ENCODE measurements around the gene PLEKHB2. TPM values are rescaled to one million over a fixed set of nuclear protein-coding genes. Genes with fewer than 3 reads are reported as not detected.
"Not testable (repeated sequence)": the region's sequence is repeated elsewhere in the genome, so short reads cannot be mapped to it uniquely, and the experiment has no call there.

The PLEKHB2 gene
- total RNA-seq, 2 donors from 2014 or later, result 128 to 141 TPM

- H3K36me3 ChIP-seq, result peaks cover 13% of the 10 kb centered on the region
- TF ChIP-seq, protein P1, sequence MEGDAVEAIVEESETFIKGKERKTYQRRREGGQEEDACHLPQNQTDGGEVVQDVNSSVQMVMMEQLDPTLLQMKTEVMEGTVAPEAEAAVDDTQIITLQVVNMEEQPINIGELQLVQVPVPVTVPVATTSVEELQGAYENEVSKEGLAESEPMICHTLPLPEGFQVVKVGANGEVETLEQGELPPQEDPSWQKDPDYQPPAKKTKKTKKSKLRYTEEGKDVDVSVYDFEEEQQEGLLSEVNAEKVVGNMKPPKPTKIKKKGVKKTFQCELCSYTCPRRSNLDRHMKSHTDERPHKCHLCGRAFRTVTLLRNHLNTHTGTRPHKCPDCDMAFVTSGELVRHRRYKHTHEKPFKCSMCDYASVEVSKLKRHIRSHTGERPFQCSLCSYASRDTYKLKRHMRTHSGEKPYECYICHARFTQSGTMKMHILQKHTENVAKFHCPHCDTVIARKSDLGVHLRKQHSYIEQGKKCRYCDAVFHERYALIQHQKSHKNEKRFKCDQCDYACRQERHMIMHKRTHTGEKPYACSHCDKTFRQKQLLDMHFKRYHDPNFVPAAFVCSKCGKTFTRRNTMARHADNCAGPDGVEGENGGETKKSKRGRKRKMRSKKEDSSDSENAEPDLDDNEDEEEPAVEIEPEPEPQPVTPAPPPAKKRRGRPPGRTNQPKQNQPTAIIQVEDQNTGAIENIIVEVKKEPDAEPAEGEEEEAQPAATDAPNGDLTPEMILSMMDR (IDR thresholded peaks at IDR 0.05), result no peak
- no peak overlapping the region for H3K9ac ChIP-seq (ENCODE audit: low read depth in 2 of 2, low read length in 2 of 2)
- H3K9me3 ChIP-seq, result no peaks in the 10 kb centered on the region
- H3K27me3 ChIP-seq, result no peaks in the 10 kb centered on the region
- no peak overlapping the region for H3K4me3 ChIP-seq
- H3K27ac ChIP-seq, result no peak overlapping the region
- DNase-seq, result no peak
- no peaks in the 10 kb centered on the region for H3K4me1 ChIP-seq
- intact Hi-C loops (cut with DNase I), result no loop called here
Observed at GRCh38 chr2:131077182-131077846, 27.8 kb upstream of the PLEKHB2 start.

GRCh38 chr2:131077966-131078365, 27.2 kb upstream of the PLEKHB2 start:
- no peak overlapping the region for H3K27ac ChIP-seq
- H3K4me1 ChIP-seq, result no peaks in the 10 kb centered on the region
- H3K4me3 ChIP-seq, result no peak overlapping the region
- DNase-seq, result no peak
- no peaks in the 10 kb centered on the region for H3K27me3 ChIP-seq
- intact Hi-C loops (cut with DNase I), result no loop called here
- TF ChIP-seq, protein P1 (IDR thresholded peaks at IDR 0.05), result no peak
- no peaks in the 10 kb centered on the region for H3K9me3 ChIP-seq
- H3K9ac ChIP-seq (ENCODE audit: low read depth in 2 of 2, low read length in 2 of 2), result no peak overlapping the region
- peaks cover 14% of the 10 kb centered on the region for H3K36me3 ChIP-seq

DNA sequence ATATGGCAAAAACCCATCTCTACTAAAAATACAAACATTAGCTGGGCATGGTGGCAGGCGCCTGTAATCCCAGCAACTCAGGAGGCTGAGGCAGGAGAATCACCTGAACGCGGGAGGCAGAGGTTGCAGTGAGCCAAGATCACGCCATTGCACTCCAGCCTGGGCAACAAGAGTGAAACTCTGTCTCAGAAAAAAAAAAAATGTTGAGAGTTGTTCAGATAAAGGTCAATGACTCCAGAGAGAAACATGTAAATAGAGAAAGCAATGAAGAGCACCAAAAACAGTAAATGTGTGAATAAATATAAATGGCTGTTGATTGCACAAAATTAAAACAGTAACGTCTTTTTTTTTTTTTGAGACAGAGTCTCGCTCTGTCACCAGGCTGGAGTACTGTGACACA, 25.2 kb upstream of the PLEKHB2 start:
- DNase-seq; H3K9me3 ChIP-seq; H3K27ac ChIP-seq; H3K4me3 ChIP-seq; intact Hi-C loops (cut with DNase I); H3K27me3 ChIP-seq; H3K4me1 ChIP-seq; H3K9ac ChIP-seq (ENCODE audit: low read depth in 2 of 2, low read length in 2 of 2): not testable (repeated sequence)
- peaks cover 14% of the 10 kb centered on the region for H3K36me3 ChIP-seq

DNA sequence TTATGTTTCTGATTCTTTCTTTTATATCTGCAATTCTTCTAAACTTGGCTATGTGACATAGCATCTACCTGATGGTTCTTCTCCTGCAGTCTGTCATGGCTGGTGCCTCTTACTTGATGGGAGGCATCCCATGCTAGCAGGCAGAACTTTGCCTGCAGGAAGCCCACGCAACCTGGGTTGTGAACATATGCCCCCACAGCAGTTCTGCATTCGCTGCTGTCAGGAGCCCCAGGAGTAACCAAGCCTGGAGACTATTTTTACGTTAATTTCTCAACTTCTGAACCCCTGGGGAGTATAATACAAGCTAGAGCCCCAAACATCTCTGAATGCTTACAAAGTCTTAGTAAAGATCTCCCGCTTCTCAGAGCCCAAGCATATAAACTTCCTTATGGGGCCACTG, 23.9 kb upstream of the PLEKHB2 start:
- H3K27me3 ChIP-seq, result no peaks in the 10 kb centered on the region
- no peaks in the 10 kb centered on the region for H3K4me1 ChIP-seq
- no peak overlapping the region for H3K9ac ChIP-seq (ENCODE audit: low read depth in 2 of 2, low read length in 2 of 2)
- intact Hi-C loops (cut with DNase I), result no loop called here
- no peak overlapping the region for H3K27ac ChIP-seq
- H3K9me3 ChIP-seq, result no peaks in the 10 kb centered on the region
- no peak overlapping the region for H3K4me3 ChIP-seq
- peaks cover 14% of the 10 kb centered on the region for H3K36me3 ChIP-seq
- no peak for DNase-seq
- TF ChIP-seq, protein P1 (IDR thresholded peaks at IDR 0.05), result no peak

- H3K9me3 ChIP-seq, result no peaks in the 10 kb centered on the region
- intact Hi-C loops (cut with DNase I), result no loop called here
- no peaks in the 10 kb centered on the region for H3K27me3 ChIP-seq
- DNase-seq, result no peak
- H3K36me3 ChIP-seq, result peaks cover 17% of the 10 kb centered on the region
- no peak overlapping the region for H3K9ac ChIP-seq (ENCODE audit: low read depth in 2 of 2, low read length in 2 of 2)
- TF ChIP-seq, protein P1 (IDR thresholded peaks at IDR 0.05), result no peak
- H3K27ac ChIP-seq, result no peak overlapping the region
- H3K4me1 ChIP-seq, result no peaks in the 10 kb centered on the region
- no peak overlapping the region for H3K4me3 ChIP-seq
Observed at GRCh38 chr2:131085646-131086045, 19.5 kb upstream of the PLEKHB2 start.

DNA sequence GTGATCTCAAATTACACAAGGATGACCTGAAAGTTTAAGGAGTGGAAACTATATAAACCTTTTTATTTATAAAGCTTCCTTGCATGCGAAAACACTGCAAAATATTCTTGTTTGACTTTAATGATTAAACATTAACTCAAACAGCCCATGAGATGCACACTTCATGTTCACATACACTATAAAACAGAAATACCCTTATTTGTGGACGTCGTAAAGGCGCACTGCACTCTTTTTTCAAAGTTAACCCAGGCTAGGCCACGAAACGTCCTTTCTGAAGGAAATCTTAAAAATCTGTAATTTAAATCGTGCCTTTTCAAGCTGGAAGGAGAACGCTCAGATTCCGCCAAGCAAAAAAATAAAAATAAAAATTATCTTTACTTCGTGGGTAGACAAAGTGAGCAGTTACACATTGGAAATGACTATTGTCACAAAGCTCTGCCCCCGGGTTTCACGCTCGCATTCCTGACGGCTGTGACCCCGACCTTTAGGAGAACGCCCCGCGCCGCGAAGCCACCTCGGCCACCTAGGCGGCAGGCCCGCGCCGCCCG, 12.6 kb upstream of the PLEKHB2 start:
- H3K9ac ChIP-seq (ENCODE audit: low read depth in 2 of 2, low read length in 2 of 2), result peak overlapping the region; percentile 73 to 99
- TF ChIP-seq, protein P1 (IDR thresholded peaks at IDR 0.05), result no peak
- peak overlapping the region; percentile 97 for H3K27ac ChIP-seq
- peak overlapping the region; percentile 57 for H3K4me3 ChIP-seq
- no peaks in the 10 kb centered on the region for H3K9me3 ChIP-seq
- intact Hi-C loops (cut with DNase I), result no loop called here
- peaks cover under 1% of the 10 kb centered on the region for H3K36me3 ChIP-seq
- peak; percentile 31 for DNase-seq
- no peaks in the 10 kb centered on the region for H3K4me1 ChIP-seq
- no peaks in the 10 kb centered on the region for H3K27me3 ChIP-seq

Data from colonic mucosa (tissue), 4 donors.